Activated CD8-positive, alpha-beta memory T cell treated with anti-CD3 and anti-CD28 coated beads, Interleukin-2, amount 50 U/mL, for 48 hours (primary cell): Measurements from ENCODE around the gene MC1R.
"Not testable (repeated sequence)": the region's sequence is repeated elsewhere in the genome, so short reads cannot be mapped to it uniquely, and the experiment has no call there.

Source experiments
- DNase-seq: peaks from one replicate; pipeline ENCODE4 v3.0.0-alpha.2; 2020

MC1R gene

DNA sequence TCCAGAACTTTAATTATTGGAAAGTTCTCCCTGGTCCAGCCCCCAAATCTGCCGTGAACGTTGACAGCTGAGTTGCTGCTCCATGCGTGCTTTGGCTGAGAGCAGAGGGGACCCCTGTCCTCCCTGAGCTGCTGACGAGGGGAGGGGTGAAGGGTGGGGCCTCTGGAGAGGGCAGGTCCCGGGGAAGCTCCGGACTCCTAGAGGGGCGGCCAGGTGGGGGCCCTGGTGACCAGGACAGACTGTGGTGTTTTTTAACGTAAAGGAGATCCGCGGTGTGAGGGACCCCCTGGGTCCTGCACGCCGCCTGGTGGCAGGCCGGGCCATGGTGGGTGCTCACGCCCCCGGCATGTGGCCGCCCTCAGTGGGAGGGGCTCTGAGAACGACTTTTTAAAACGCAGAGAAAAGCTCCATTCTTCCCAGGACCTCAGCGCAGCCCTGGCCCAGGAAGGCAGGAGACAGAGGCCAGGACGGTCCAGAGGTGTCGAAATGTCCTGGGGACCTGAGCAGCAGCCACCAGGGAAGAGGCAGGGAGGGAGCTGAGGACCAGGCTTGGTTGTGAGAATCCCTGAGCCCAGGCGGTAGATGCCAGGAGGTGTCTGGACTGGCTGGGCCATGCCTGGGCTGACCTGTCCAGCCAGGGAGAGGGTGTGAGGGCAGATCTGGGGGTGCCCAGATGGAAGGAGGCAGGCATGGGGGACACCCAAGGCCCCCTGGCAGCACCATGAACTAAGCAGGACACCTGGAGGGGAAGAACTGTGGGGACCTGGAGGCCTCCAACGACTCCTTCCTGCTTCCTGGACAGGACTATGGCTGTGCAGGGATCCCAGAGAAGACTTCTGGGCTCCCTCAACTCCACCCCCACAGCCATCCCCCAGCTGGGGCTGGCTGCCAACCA, at the start of gene MC1R:
Gene MC1R, plus strand, starts transcription at position 410 of the 895 bp plus-strand sequence. Its CDS starts 397 bp downstream, at position 807.
- peak; percentile 70 for DNase-seq

DNA sequence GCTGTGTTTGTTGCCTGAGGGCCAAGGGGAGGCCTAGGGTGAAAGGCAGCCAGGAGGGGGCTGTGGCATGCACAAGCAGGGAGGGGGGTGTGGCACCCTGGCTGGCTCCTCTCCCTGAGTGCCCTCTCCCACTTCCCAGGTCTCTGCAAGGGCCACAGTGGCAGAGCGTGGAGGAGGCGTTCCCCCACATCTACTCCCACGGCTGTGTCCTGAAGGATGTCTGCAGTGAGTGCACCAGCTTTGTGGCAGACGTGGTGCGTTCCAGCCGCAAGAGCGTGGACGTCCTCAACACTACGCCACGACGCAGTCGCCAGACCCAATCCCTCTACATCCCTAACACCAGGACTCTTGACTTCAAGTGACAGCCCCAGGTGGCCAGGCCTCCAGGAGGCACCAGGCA, 48.8 kb upstream of the MC1R start:
- DNase-seq: peak; percentile 49

DNA sequence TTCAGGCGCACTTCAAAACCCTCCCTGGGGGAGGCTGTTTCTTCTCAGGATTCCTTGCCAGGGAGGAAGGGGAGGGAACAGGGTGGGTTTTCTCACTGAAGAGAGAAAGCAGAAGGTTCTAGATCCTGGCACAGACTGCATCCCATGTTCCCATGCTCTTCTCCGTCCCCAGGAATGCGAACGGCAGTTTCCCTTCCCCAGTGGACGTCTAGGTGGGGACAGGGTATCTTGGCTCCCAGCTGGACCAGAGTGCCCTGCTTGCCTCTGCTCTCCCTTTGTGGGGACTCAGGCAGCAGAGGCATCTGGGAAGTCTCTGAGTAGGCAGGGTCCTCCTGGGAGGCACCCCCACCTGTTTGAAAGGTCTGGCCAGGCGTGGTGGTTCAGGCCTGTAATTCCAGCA, 48.2 kb upstream of the MC1R start:
- DNase-seq: no peak

DNA sequence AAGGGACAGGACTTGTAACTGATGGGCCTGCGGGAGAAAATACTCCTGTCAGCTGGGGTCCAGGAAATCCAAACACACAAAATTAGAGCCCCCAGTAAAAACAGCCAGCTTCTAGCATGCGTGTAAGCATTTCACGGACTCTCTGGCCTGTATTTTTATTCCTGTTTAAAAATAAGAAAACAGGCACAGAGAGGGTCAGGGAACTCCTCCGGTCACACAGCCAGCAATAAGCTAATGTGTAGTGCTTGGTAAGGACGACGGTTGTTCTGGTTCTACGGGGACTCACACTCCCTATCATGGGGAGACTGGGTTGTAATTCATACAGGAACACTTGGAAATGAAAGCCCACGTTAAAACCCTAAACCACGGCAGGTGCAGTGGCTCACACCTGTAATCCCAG, 46.8 kb upstream of the MC1R start:
- no peak for DNase-seq

DNA sequence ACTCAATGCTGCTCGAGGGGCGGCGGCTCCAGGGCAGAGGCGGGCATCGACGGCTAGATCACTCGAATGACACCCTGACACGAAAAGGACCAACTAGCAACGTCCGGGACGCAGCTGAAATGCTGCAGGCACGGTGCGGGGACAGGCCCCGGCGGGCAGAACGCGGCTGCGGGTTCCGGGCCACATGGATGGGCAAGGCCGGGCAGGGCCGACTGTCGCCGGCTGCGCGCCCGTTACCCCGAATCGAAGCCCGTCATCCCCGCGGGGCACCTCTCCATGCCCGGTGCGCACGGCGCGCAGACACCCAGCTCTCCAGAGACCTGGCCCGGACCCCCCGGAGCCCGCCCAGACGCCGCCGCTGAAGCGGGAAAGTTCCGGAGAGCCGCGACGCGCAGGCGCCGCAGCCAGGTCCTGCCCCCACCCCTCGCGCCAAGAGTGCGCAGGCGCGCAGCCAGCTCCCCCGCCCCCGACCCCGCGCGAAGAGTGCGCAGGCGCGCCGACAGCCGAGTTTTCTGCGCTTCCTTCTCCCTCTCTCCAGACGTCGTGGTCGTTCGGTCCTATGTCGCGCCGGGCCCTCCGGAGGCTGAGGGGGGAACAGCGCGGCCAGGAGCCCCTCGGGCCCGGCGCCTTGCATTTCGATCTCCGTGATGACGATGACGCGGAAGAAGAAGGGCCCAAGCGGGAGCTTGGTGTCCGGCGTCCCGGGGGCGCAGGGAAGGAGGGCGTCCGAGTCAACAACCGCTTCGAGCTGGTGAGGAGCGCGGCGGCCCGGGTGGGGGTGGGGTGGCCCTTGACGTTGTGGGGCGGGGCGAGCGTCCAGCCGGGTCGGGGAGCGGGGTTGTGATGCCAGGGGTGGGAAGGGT, 45.3 kb upstream of the MC1R start, which contains the start of gene TCF25:
Gene TCF25, plus strand, starts transcription at position 484 of the 863 bp plus-strand sequence. Its CDS starts 76 bp downstream, at position 560.
- DNase-seq: peak; percentile 95

DNA sequence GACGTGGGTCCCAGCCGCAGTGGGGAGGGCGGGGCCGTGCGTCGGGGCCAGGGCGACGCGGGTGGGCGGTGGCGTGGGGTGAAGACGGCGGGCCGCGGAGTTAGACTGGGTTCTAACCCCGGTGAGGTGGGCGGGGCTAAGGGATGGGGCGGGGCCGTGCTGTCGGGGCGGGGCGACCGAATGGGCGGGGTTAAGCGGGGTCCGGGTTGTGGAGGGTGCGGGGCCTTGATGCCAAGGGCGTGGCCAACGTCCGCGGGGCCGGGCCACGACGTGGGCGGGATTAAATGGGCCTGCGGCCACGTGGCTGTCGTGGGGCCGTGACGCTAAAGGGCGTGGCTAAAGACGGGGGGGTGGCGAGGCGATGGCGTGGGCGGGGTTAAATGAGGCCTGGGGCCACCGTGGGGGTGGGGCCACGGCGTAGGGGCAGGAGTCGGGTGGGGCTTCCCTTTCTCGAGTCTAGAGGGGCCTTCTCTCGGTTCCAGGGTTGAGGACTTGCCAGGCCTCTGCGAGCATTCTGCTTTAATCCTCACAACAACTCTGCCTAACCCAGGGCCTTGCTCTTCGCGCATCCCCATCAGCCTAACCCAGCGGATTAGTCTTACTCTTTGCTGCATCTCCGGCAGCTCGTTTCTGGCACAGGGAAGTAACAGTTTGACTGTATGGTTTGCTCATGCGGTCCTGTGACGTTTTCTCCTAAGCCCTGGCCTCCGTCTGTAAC, 44.5 kb upstream of the MC1R start:
- DNase-seq: peak; percentile 99

DNA sequence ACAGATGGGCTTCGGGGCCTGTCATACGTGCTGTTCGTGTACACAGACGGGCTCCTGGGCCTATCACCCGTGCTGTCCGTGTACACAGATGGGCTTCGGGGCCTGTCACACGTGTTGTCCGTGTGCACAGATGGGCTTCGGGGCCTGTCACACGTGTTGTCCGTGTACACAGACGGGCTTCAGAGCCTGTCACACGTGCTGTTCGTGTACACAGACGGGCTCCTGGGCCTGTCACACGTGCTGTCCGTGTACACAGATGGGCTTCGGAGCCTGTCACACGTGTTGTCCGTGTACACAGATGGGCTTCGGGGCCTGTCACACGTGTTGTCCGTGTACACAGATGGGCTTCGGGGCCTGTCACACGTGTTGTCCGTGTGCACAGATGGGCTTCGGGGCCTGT, 39.5 kb upstream of the MC1R start:
- DNase-seq: not testable (repeated sequence)

DNA sequence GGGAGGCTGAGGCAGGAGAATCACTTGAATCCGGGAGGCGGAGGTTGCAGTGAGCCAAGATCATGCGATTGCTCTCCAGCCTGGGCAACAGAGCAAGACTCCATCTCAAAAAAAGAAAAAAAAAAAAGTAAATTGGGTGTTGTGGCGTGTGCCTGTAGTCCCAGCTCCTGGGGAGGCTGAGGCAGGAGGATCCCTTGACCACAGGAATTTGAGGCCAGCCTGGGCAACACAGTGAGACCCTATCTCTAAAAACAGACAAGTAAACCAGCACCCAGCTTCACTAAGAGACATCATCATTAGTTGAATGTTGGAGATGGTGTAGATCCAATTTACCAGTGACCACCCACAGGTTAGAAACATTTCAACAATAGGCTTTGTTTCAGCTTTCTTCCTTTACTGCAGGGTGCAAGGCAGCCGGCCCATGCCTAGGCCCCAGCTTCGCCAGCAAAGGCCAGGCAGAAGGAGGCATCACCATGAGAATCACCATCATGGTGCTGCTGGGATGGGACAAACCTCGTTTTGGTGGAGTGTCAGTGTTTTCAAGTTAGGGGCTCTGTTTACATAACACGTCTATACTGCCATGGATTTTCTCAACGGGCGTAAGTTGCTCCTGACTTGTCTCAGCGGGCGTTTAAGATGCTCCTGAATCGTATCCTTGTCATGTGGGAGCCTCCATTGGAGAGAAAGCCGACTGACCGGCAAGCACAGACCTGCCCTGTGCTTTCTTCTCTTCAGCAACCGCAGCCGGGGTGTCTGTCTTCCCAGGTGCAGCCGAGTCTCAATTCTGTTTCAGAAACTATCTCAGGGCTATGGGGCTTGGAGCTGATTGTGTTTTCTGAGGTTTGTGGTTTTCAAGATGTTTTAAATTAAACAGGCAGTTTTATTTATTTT, 37.9 kb upstream of the MC1R start:
- no peak for DNase-seq

DNA sequence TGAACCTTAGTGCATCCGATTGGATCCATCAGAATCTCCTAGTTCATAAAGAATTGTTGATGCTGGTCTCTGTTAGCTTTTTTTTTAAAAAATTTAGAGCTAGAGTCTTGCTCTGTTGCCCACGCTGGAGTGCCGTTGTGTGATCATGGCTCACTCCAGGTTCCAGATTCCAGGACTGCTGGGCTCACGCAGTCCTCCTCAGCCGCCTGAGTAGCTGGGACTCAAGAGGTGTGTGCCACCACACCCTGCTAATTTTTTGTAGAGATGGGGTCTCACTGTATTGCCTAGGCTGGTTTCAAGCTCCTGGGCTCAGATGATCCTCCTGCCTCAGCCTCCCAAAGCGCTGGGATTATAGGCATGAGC, 37.3 kb upstream of the MC1R start:
- DNase-seq: no peak

DNA sequence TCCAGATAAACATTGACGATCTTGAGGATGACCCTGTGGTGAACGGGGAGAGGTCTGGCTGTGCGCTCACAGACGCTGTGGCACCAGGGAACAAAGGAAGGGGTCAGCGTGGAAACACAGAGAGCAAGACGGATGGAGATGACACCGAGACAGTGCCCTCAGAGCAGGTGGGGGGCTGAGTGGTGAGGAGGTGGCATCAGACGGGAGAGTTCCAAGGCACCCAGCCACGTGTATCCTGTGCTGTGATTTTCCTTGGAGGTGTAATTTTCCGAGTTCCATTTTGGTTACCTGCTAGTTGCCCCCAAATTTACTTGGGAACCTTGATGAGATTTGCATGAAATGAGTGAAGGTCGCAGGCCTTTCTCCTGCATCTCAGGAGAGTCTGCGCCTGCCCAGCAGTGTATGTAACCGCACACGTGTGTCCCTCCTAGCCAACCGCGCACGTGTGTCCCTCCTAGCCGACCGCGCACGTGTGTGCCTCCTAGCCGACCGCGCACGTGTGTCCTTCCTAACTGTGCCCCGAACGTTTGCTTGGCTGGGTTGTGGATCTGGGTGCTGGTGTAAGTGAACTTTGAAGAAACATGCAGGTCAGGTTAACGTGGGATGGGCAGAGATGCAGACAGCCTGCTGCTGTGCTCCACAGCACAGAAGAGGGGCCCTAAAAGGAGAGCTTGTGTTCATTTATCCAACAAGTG, 35.2 kb upstream of the MC1R start:
- DNase-seq: no peak

DNA sequence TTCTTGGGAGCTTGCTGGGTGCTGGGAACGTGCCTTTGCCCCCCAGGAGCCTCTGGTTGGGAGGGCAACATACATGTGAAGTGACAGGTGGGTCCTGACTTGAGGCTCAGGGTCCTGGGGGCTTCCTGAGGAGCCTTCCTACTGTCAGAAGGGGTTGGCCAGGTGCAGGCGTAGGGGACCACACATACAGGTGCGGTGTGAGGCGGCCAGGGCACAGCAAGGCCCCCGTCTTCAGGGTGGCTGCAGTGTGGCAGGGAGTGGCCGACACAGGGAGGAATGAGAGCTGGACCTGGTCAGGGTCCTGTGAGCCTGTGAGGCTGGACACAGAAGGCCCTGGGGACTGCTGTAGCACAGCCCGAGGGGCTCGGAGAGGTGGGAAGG, 34.6 kb upstream of the MC1R start:
- DNase-seq: no peak

DNA sequence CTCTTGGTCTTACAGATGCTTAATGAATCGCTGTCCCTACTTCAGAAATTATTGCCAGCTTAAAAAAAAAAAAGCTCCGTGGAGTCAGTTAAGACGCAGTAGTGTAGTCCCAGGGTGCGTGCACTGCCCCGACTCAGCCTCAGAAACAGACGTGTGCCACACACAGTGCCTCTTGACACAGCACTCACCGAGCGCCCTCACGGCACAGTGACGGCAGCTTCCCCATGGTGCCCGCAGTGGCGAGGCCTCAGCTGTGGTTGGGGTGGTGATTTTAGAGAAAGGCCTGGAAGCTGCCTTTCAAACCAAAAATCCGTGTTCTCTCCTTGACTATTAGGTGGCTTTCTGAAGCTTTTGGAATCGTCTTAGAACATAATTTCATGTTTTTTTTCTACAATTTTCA, 31.4 kb upstream of the MC1R start:
- DNase-seq: no peak

DNA sequence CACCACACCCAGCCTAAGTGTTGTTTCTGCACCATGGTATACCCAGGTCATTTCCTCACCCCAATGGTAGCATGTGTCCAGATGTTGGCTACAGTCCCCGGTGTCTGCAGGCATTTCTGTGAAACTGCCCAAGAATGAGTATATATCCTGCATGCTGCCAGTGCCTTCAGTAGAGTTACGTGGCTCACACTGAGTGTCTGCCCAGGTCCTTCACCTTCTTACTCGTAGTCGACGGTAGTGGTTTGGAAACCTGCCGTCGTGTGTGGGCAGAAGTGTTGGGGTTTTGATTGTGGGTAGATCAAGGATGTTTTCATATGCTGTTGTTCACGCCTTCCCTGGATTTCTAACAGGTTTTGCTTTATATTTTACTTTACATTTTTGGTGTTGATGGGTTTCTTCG, 28.5 kb upstream of the MC1R start:
- DNase-seq: peak; percentile 68

DNA sequence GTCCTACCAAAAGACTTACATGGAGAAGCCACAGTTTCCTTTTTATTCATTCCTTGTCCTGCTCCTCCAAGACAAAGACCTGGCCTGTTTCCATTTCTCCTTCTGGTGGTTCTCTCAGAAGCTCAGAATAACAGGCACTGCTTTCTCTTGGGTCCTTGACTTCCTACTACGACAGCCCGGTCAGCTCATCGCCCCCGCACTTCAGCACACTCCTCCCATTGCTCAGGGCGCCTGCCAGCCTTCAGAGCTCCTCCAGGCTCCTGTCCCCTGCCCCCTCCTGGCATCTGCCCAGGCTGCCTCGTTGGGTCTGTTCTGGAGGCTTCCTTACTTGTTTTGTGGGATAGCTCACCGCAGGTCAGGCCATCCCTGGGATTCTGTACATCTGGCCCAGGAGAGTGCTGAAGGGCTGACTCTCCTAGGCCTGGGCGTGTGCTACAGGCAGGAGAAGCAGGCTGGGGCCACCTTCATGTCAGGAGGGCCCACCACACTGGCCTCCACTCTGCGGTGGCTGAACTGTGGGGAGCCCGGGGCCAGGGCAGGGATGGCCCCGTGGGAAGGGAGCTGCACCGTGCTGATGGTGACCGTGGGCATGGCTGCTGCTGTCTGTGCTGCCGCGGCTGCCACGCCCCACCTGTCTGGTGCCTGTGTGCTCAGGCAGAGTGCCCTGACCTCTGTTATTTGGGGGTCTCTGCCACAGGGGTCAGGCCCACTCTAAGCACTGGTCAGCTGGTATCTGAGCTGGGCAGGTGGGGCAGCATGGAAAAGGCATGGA, 27.6 kb upstream of the MC1R start:
- DNase-seq: no peak

DNA sequence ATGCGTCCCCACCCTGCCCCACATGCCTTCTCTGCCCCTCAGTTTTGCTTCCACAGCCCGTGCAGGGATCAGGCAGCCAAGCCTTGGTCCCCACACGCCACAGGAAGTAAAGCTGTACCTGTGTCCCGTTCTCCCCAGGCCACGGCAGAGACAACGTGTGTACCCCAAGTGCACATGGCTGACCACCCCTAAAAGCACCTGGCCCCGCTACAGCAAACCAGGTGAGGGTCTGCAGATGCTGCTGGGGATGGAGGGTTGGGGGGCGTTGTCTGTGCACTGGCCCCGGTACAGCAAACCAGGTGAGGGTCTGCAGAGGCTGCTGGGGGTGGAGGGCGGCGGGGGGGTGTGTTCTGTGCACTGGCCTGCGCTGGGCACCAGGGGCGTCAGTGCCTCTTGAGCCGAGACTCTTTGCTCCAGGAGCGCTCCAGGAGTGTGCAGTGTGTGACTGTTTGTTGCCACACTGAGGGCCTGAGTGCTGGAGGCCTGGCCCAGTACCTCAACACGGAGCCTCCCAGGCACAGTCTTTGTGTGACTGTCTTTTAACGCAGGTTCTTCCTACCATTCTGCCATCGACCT, 26.5 kb upstream of the MC1R start:
- no peak for DNase-seq

DNA sequence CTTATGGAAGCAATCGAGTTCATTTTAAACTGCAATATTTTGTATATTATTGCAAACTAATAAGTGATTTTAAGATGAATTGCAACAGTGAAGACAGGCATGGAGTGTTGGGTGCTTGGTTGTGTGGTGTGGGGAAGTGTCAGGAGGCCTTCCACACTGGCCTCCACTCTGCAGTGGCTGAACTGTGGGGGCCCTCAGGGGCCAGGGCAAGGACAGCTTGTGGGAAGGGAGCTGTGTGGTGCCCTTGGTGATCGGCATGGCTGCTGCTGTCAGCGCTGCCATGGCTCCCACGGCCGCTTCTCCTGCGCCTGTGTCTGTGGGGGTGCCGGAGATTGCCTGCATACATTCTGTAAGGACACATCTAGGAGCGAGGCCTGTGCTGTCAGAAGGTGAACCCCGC, 26.0 kb upstream of the MC1R start:
- no peak for DNase-seq

DNA sequence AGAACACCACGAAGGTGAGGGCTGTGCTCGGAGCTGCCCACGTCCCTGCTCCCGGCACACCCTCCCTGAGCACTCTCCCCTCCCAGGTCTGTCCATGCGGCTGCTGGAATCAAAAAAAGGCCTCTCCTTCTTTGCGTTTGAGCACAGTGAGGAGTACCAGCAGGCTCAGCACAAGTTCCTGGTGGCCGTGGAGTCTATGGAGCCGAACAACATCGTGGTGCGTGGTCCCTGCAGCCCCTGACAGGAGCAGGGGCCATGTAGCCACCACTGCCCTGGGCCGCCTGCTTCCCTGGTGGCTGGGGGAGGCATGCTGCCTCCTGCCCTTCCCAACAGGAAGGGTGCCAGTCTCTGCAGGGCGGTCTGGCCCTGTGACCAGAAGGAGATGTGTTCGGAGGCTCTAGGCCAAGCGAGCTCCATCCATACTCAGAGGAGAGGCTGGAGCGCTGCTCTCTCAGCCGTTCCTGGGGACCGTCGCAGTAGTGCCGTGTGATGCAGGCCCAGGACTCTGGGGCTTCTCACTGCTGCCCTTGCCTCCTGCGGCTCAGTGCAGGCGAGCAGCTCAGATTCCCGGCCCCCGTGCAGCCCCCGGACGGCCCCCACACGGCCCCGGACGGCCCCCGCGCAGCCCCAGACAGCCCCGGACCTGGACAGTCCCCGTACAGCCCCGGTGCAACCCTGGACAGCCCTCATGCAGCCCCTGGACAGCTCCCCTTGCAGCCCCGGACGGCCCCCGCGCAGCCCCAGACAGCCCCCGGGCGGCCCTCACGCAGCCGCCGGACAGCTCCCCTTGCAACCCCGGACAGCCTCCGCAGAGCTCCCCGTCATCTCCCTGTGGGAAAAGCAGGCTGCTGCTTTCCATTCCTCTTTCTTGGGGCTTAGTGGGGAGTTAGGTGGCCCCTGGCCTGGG, 24.8 kb upstream of the MC1R start:
- DNase-seq: no peak

DNA sequence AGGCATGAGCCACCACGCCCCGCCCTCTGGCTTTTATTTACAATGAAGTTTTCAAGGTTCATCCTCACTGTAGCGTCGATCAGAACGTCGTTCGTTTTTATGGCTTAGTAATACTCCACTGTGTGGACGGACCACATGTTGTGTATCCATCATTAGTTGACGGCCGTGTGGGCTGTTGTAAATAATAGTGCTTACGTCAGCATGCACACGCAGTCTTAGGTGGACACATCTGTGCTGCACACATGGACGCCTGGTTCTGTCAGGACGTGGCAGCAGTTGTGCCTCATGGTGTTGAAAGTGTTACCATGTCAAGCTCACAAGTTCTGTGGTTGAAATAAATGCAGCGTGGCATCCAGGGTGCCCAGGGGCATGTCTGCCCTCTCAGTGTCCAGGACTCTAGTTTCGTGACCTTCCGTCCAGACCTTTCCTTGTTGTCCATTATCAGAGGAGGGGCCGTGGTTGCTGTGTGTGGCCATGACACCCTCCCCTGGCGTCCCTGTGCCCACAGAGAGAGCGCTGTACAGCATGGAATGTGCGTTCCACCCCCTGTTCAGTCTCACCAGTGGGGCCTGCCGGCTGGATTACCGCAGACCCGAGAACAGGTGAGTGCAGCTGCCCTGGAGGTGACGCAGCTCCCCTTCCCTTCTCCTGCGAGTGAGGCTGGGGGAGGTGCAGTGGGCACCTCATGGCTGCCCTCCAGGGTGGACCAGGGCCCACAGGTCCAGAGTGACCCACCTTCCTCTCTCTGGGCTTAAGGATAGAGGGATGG, 23.0 kb upstream of the MC1R start:
- no peak for DNase-seq
